Activated naive CD8-positive, alpha-beta T cell (primary cell): ENCODE data around the gene ALS2.
"Not testable (repeated sequence)": the region's sequence is repeated elsewhere in the genome, so short reads cannot be mapped to it uniquely, and the experiment has no call there.

Experiments used
- H3K27ac Mint-ChIP-seq: one replicate; pipeline ENCODE4 v1.8.0; 2021; ENCODE audit warnings: mixed read lengths
- H3K27me3 Mint-ChIP-seq: one replicate; pipeline ENCODE4 v1.8.0; 2021; ENCODE audit warnings: mixed read lengths
- H3K36me3 Mint-ChIP-seq: one replicate; pipeline ENCODE4 v1.8.0; 2021; ENCODE audit warnings: mixed read lengths
- H3K4me1 Mint-ChIP-seq: one replicate; pipeline ENCODE4 v1.8.0; 2021; ENCODE audit warnings: low read depth, mixed read lengths
- H3K4me3 Mint-ChIP-seq: one replicate; pipeline ENCODE4 v1.8.0; 2021; ENCODE audit warnings: mild to moderate bottlenecking, mixed read lengths
- H3K9me3 Mint-ChIP-seq: one replicate; pipeline ENCODE4 v1.8.0; 2021; ENCODE audit warnings: low read depth, mixed read lengths

Gene ALS2

GRCh38 chr2:201697899-201698298 lies 82.8 kb downstream of the ALS2 start:
- H3K9me3 Mint-ChIP-seq, result no peaks in the 10 kb centered on the region
- H3K27me3 Mint-ChIP-seq, result no peaks in the 10 kb centered on the region
- no peak overlapping the region for H3K4me3 Mint-ChIP-seq
- H3K36me3 Mint-ChIP-seq, result peaks cover 8% of the 10 kb centered on the region
- no peak overlapping the region for H3K27ac Mint-ChIP-seq
- peaks cover 3% of the 10 kb centered on the region for H3K4me1 Mint-ChIP-seq

- Mint-ChIP-seq H3K4me3 (no peak overlapping the region), H3K9me3 (no peaks in the 10 kb centered on the region), H3K36me3 (peaks cover 3% of the 10 kb centered on the region), H3K27ac (no peak overlapping the region), H3K27me3 (no peaks in the 10 kb centered on the region), H3K4me1 (peaks cover 3% of the 10 kb centered on the region)
These were observed 84.5 kb downstream of the ALS2 start for GRCh38 chr2:201696151-201696659.

- H3K9me3 Mint-ChIP-seq, result no peaks in the 10 kb centered on the region
- peaks cover 6% of the 10 kb centered on the region for H3K27me3 Mint-ChIP-seq
- H3K4me1 Mint-ChIP-seq, result no peaks in the 10 kb centered on the region
- no peak overlapping the region for H3K27ac Mint-ChIP-seq
- no peaks in the 10 kb centered on the region for H3K36me3 Mint-ChIP-seq
- H3K4me3 Mint-ChIP-seq, result no peak overlapping the region
These were observed 95.6 kb downstream of the ALS2 start for GRCh38 chr2:201685156-201685555.

- Mint-ChIP-seq H3K27ac (no peak overlapping the region), H3K4me1 (no peaks in the 10 kb centered on the region), H3K36me3 (no peaks in the 10 kb centered on the region), H3K27me3 (peaks cover 2% of the 10 kb centered on the region), H3K9me3 (no peaks in the 10 kb centered on the region), H3K4me3 (no peak overlapping the region)
These were observed 100.0 kb downstream of the ALS2 start for GRCh38 chr2:201680743-201681142.

- no peaks in the 10 kb centered on the region for H3K4me1 Mint-ChIP-seq
These were observed 102.3 kb downstream of the ALS2 start for GRCh38 chr2:201678401-201678800.

GRCh38 chr2:201675454-201675853 lies 105.3 kb downstream of the ALS2 start:
- no peaks in the 10 kb centered on the region for H3K9me3 Mint-ChIP-seq
- H3K36me3 Mint-ChIP-seq, result peaks cover 3% of the 10 kb centered on the region
- H3K4me1 Mint-ChIP-seq, result no peaks in the 10 kb centered on the region
- no peak overlapping the region for H3K27ac Mint-ChIP-seq
- no peak overlapping the region for H3K4me3 Mint-ChIP-seq
- H3K27me3 Mint-ChIP-seq, result peaks cover 2% of the 10 kb centered on the region

More at GRCh38 chr2:201678401-201678800, 102.3 kb downstream of the ALS2 start:
- Mint-ChIP-seq H3K4me3 (no peak overlapping the region), H3K9me3 (no peaks in the 10 kb centered on the region), H3K27me3 (peaks cover 2% of the 10 kb centered on the region), H3K36me3 (no peaks in the 10 kb centered on the region), H3K27ac (no peak overlapping the region)

- Mint-ChIP-seq H3K9me3 (no peaks in the 10 kb centered on the region), H3K36me3 (peaks cover 3% of the 10 kb centered on the region), H3K4me1 (no peaks in the 10 kb centered on the region)
These were observed 105.9 kb downstream of the ALS2 start for GRCh38 chr2:201674794-201675193.

GRCh38 chr2:201674298-201674697 lies 106.4 kb downstream of the ALS2 start:
- peaks cover 3% of the 10 kb centered on the region for H3K36me3 Mint-ChIP-seq

More at GRCh38 chr2:201674794-201675193, 105.9 kb downstream of the ALS2 start:
- Mint-ChIP-seq H3K27ac (no peak overlapping the region), H3K4me3 (no peak overlapping the region), H3K27me3 (peaks cover 2% of the 10 kb centered on the region)

GRCh38 chr2:201673546-201673945 lies 107.2 kb downstream of the ALS2 start:
- H3K27ac Mint-ChIP-seq, result no peak overlapping the region
- H3K27me3 Mint-ChIP-seq, result peaks cover 2% of the 10 kb centered on the region
- H3K4me3 Mint-ChIP-seq, result no peak overlapping the region
- no peaks in the 10 kb centered on the region for H3K9me3 Mint-ChIP-seq
- no peaks in the 10 kb centered on the region for H3K4me1 Mint-ChIP-seq
- peaks cover 3% of the 10 kb centered on the region for H3K36me3 Mint-ChIP-seq

More at GRCh38 chr2:201674298-201674697, 106.4 kb downstream of the ALS2 start:
- H3K27me3 Mint-ChIP-seq, result peaks cover 2% of the 10 kb centered on the region
- H3K9me3 Mint-ChIP-seq, result no peaks in the 10 kb centered on the region
- H3K4me1 Mint-ChIP-seq, result no peaks in the 10 kb centered on the region
- H3K4me3 Mint-ChIP-seq, result no peak overlapping the region
- H3K27ac Mint-ChIP-seq, result no peak overlapping the region

- not testable (repeated sequence) for H3K4me1 Mint-ChIP-seq
These were observed 109.5 kb downstream of the ALS2 start for GRCh38 chr2:201671205-201671604.

GRCh38 chr2:201669865-201670264 lies 110.9 kb downstream of the ALS2 start:
- no peaks in the 10 kb centered on the region for H3K9me3 Mint-ChIP-seq
- H3K27me3 Mint-ChIP-seq, result peaks cover 2% of the 10 kb centered on the region
- no peaks in the 10 kb centered on the region for H3K4me1 Mint-ChIP-seq
- H3K4me3 Mint-ChIP-seq, result no peak overlapping the region
- H3K36me3 Mint-ChIP-seq, result peaks cover 3% of the 10 kb centered on the region
- no peak overlapping the region for H3K27ac Mint-ChIP-seq

More at GRCh38 chr2:201671205-201671604, 109.5 kb downstream of the ALS2 start:
- H3K27me3 Mint-ChIP-seq, H3K36me3 Mint-ChIP-seq, H3K9me3 Mint-ChIP-seq, H3K4me3 Mint-ChIP-seq, H3K27ac Mint-ChIP-seq: not testable (repeated sequence)

GRCh38 chr2:201668402-201668910 lies 112.3 kb downstream of the ALS2 start:
- Mint-ChIP-seq H3K4me1 (no peaks in the 10 kb centered on the region), H3K4me3 (no peak overlapping the region), H3K9me3 (no peaks in the 10 kb centered on the region), H3K27me3 (peaks cover 2% of the 10 kb centered on the region), H3K27ac (no peak overlapping the region), H3K36me3 (peaks cover 3% of the 10 kb centered on the region)

- H3K4me1 Mint-ChIP-seq, result no peaks in the 10 kb centered on the region
- H3K4me3 Mint-ChIP-seq, result no peak overlapping the region
- H3K27ac Mint-ChIP-seq, result no peak overlapping the region
- no peaks in the 10 kb centered on the region for H3K27me3 Mint-ChIP-seq
- H3K9me3 Mint-ChIP-seq, result no peaks in the 10 kb centered on the region
- H3K36me3 Mint-ChIP-seq, result no peaks in the 10 kb centered on the region
These were observed 116.4 kb downstream of the ALS2 start for GRCh38 chr2:201664334-201664733.

GRCh38 chr2:201661366-201661765 lies 119.4 kb downstream of the ALS2 start:
- H3K27ac Mint-ChIP-seq, result no peak overlapping the region
- H3K4me1 Mint-ChIP-seq, result no peaks in the 10 kb centered on the region
- H3K4me3 Mint-ChIP-seq, result no peak overlapping the region
- no peaks in the 10 kb centered on the region for H3K9me3 Mint-ChIP-seq
- no peaks in the 10 kb centered on the region for H3K36me3 Mint-ChIP-seq
- peaks cover 3% of the 10 kb centered on the region for H3K27me3 Mint-ChIP-seq

GRCh38 chr2:201660293-201660895 lies 120.3 kb downstream of the ALS2 start:
- Mint-ChIP-seq H3K9me3 (no peaks in the 10 kb centered on the region), H3K4me3 (no peak overlapping the region), H3K4me1 (no peaks in the 10 kb centered on the region), H3K27me3 (peaks cover 3% of the 10 kb centered on the region), H3K36me3 (no peaks in the 10 kb centered on the region), H3K27ac (no peak overlapping the region)

- Mint-ChIP-seq H3K4me3 (no peak overlapping the region), H3K27ac (no peak overlapping the region), H3K27me3 (peaks cover 9% of the 10 kb centered on the region)
These were observed 124.0 kb downstream of the ALS2 start for GRCh38 chr2:201656740-201657139.

More at GRCh38 chr2:201656740-201657139, 124.0 kb downstream of the ALS2 start:
- no peaks in the 10 kb centered on the region for H3K9me3 Mint-ChIP-seq
- no peaks in the 10 kb centered on the region for H3K36me3 Mint-ChIP-seq
- H3K4me1 Mint-ChIP-seq, result no peaks in the 10 kb centered on the region
